Testis (tissue), 3 donors: ENCODE measurements around the gene C7. TPM values are rescaled to one million over a fixed set of nuclear protein-coding genes. Genes with fewer than 3 reads are reported as not detected.

ENCODE experiments used
- DNase-seq: peaks from one replicate; pipeline ENCODE4 v3.0.0-alpha.2; 2019
- H3K27ac ChIP-seq, 2 donors: fragments of 200-600 bp; sonication (generic); one replicate each; pipeline ENCODE4 v1.5.1; 2019
- H3K27me3 ChIP-seq: fragments of 200-600 bp; sonication (generic); one replicate; pipeline ENCODE4 v1.5.1; 2019
- H3K36me3 ChIP-seq: fragments of 200-600 bp; sonication (generic); one replicate; pipeline ENCODE4 v1.5.1; 2017; ENCODE audit warnings: low read depth; ENCODE audit errors: missing control alignments
- H3K4me1 ChIP-seq: fragments of 200-600 bp; sonication (generic); one replicate; pipeline ENCODE4 v1.5.1; 2019
- H3K4me3 ChIP-seq, 2 donors: fragments of 200-600 bp; sonication (generic); one replicate each; pipeline ENCODE4 v1.5.1; 2017 to 2019
- H3K9me3 ChIP-seq: fragments of 200-600 bp; sonication (generic); one replicate; pipeline ENCODE4 v1.5.1; 2017
- CTCF ChIP-seq, 3 experiments: fragments of 450-650 bp in 2 of 3; fragments of 200-600 bp in 1 of 3; sonication (generic) in 1 of 3; IDR thresholded peaks; one replicate each; pipeline ENCODE4 v1.5.1; 2016 to 2019; ENCODE audit warnings: antibody characterized with exemption in 3 of 3, mild to moderate bottlenecking in 2 of 3, moderate library complexity in 1 of 3
- POLR2A ChIP-seq: fragments of 450-650 bp; IDR thresholded peaks from one replicate; pipeline ENCODE4 v1.6.1; 2017; ENCODE audit warnings: antibody characterized with exemption, mild to moderate bottlenecking, moderate library complexity
- WGBS, 2 donors: methylation state at CpG; one replicate each; pipeline ENCODE4 v1.1.5; 2018; 5-methylcytosine and 5-hydroxymethylcytosine counted together
- intact Hi-C: fragments of 100-400 bp; cut with DNase I; formaldehyde crosslinking; loops from one replicate; pipeline ENCODE4 v1.15.1; 2023; ENCODE audit warnings: low total_unique reads
- polyA plus RNA-seq: library from polyadenylated mRNA; stranded (reverse); fragments of 350-450 nt; fragmentation: Illumina TruSeq; extraction: RNeasy Lipid Tissue Mini Kit (QIAGEN cat#74804); gene quantifications from one replicate; pipeline ENCODE4 v1.2.3, GENCODE V29; 2014; ENCODE audit warnings: low read depth, low replicate concordance; ENCODE audit not compliant: insufficient read depth
- total RNA-seq, 2 donors: library from RNA; depleted of rRNA; stranded (reverse); fragments of >200 nt; gene quantifications; one replicate each; pipeline ENCODE4 v1.2.3, GENCODE V29; 2016

C7 gene
- total and polyA plus RNA-seq, 3 donors from 2014 or later: 147 to 330 (median 165) TPM

- H3K4me3 ChIP-seq: no peak overlapping the region
- H3K27ac ChIP-seq: peak overlapping the region; percentile 32 to 79
- DNase-seq: no peak
- H3K4me1 ChIP-seq: peaks cover 14% of the 10 kb centered on the region
- H3K36me3 ChIP-seq: no peaks in the 10 kb centered on the region
- WGBS, 2 donors: 27 to 30% methylated on average over 3 of the region's 3 CpGs
- TF ChIP-seq CTCF (IDR thresholded peaks at IDR 0.05): no peak
- H3K9me3 ChIP-seq: no peaks in the 10 kb centered on the region
- intact Hi-C loops: no loop called here
- H3K27me3 ChIP-seq: no peaks in the 10 kb centered on the region
Measured at GRCh38 chr5:40915341-40915926, 6.1 kb downstream of the C7 start.

- H3K4me1 ChIP-seq: peaks cover 11% of the 10 kb centered on the region
- intact Hi-C loops: no loop called here
- H3K4me3 ChIP-seq: no peak overlapping the region
- H3K9me3 ChIP-seq: no peaks in the 10 kb centered on the region
- TF ChIP-seq CTCF (IDR thresholded peaks at IDR 0.05) (no peak), POLR2A (no peak)
- H3K36me3 ChIP-seq: no peaks in the 10 kb centered on the region
- 64 to 65% methylated on average over 4 of the region's 4 CpGs for WGBS, 2 donors
- H3K27me3 ChIP-seq: no peaks in the 10 kb centered on the region
- peak overlapping the region in 1 of 2 donors; percentile 79 for H3K27ac ChIP-seq
- no peak for DNase-seq
Measured at GRCh38 chr5:40916226-40916625, 6.9 kb downstream of the C7 start.

GRCh38 chr5:40928886-40929448 lies 19.7 kb downstream of the C7 start:
- 62 to 68% methylated on average over 2 of the region's 2 CpGs for WGBS, 2 donors
- H3K27ac ChIP-seq: no peak overlapping the region
- intact Hi-C loops: no loop called here
- no peak overlapping the region for H3K4me3 ChIP-seq
- no peaks in the 10 kb centered on the region for H3K4me1 ChIP-seq
- no peaks in the 10 kb centered on the region for H3K36me3 ChIP-seq
- TF ChIP-seq CTCF (IDR thresholded peaks at IDR 0.05): no peak
- no peak for TF ChIP-seq POLR2A
- DNase-seq: no peak
- no peaks in the 10 kb centered on the region for H3K9me3 ChIP-seq
- H3K27me3 ChIP-seq: no peaks in the 10 kb centered on the region

DNA sequence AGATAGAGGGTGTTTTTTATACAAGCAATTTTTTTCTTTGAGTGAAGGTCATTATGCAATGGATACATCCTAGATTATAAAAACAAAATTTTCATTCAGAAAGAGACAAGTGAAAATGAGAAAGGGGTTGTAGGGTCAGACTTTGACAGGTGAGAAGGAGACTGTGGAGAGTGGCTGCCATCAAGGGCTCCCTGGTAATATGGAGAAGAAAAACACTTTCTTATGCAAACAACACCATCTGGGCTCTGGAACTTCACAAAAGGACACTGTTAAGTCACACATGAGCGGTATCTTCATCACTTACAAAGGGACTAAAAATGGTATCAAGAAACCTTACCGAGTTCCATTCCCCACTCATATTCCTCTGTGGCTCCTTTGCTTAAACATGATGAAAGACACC lies 23.5 kb downstream of the C7 start:
- Histone ChIP-seq H3K36me3 (no peaks in the 10 kb centered on the region), H3K9me3 (no peaks in the 10 kb centered on the region), H3K4me1 (no peaks in the 10 kb centered on the region), H3K27me3 (no peaks in the 10 kb centered on the region), H3K27ac (no peak overlapping the region), H3K4me3 (no peak overlapping the region)
- intact Hi-C loops: no loop called here
- no peak for TF ChIP-seq POLR2A
- TF ChIP-seq CTCF (IDR thresholded peaks at IDR 0.05): no peak
- WGBS, 2 donors: 81 to 92% methylated on average over 2 of the region's 2 CpGs
- DNase-seq: no peak

DNA sequence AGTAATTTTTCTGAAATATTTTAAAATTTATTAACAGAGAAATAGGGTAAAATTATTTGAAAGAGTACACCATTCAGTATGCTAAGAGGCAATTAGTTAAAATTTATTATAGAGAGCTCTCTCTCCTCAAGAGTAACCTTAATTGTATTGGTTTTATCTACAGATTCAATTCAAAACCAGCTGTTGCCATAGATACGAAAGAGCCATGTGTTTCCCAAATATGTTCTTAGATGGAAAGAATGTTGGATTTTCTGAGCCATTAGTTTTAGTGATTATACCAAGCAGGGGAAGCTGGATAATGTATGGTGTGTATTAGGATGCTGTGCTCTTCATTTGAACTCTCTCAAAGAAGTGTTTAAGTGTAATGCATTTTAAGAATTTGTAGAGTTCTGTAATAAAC lies 27.8 kb downstream of the C7 start:
- H3K9me3 ChIP-seq: no peaks in the 10 kb centered on the region
- intact Hi-C loops: no loop called here
- TF ChIP-seq CTCF (IDR thresholded peaks at IDR 0.05) (no peak), POLR2A (no peak)
- H3K27me3 ChIP-seq: no peaks in the 10 kb centered on the region
- no peaks in the 10 kb centered on the region for H3K4me1 ChIP-seq
- no peak for DNase-seq
- no peak overlapping the region for H3K27ac ChIP-seq
- WGBS, 2 donors: 87 to 89% methylated on average over 1 of the region's 1 CpG
- H3K4me3 ChIP-seq: no peak overlapping the region
- no peaks in the 10 kb centered on the region for H3K36me3 ChIP-seq
